IMR-90 (cell line): ENCODE results near the gene HPN.
"Not testable (repeated sequence)": the region's sequence is repeated elsewhere in the genome, so short reads cannot be mapped to it uniquely, and the experiment has no call there.

ENCODE experiments used
- CEBPB ChIP-seq: IDR thresholded peaks from 2 replicates; pipeline ENCODE4 v1.6.1; 2012; ENCODE audit warnings: low read depth, low read length, improper control_type of control experiment
- POLR2A ChIP-seq: IDR thresholded peaks from 2 replicates; pipeline ENCODE4 v1.6.1; 2012; ENCODE audit warnings: mild to moderate bottlenecking, low read depth, low read length
- TF ChIP-seq, protein P1 (sequence below): conservative IDR thresholded peaks from 2 replicates; pipeline ENCODE4 v1.5.1; 2012; ENCODE audit warnings: mild to moderate bottlenecking, low read depth, low read length, improper control_type of control experiment

DNA sequence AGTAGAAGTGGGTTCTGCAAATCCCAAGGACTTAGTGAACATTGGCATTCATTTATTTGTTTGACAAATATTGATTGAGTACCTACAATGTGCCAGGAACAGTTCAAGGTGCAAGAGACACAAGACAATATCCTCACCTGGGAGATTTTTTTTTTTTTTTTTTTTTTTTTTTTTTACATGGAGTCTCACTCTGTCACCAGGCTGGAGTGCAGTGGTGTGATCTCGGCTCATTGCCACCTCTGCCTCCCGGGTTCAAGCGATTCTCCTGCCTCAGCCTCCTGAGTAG, 13.0 kb upstream of the HPN start:
- not testable (repeated sequence) for TF ChIP-seq POLR2A, CEBPB
- TF ChIP-seq, protein P1, sequence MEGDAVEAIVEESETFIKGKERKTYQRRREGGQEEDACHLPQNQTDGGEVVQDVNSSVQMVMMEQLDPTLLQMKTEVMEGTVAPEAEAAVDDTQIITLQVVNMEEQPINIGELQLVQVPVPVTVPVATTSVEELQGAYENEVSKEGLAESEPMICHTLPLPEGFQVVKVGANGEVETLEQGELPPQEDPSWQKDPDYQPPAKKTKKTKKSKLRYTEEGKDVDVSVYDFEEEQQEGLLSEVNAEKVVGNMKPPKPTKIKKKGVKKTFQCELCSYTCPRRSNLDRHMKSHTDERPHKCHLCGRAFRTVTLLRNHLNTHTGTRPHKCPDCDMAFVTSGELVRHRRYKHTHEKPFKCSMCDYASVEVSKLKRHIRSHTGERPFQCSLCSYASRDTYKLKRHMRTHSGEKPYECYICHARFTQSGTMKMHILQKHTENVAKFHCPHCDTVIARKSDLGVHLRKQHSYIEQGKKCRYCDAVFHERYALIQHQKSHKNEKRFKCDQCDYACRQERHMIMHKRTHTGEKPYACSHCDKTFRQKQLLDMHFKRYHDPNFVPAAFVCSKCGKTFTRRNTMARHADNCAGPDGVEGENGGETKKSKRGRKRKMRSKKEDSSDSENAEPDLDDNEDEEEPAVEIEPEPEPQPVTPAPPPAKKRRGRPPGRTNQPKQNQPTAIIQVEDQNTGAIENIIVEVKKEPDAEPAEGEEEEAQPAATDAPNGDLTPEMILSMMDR: not testable (repeated sequence)
